Stomach (tissue), 9 donors: ENCODE data around the gene SETX. TPM values are rescaled to one million over a fixed set of nuclear protein-coding genes. Genes with fewer than 3 reads are reported as not detected.
"Not testable (repeated sequence)": the region's sequence is repeated elsewhere in the genome, so short reads cannot be mapped to it uniquely, and the experiment has no call there.

ENCODE experiments used
- DNase-seq, 2 donors: peaks; one replicate each; pipeline versions ENCODE4 v3.0.0 to v3.0.0-alpha.2; 2013 to 2019
- H3K27ac ChIP-seq, 5 donors: fragments of 200-600 bp in 4 of 5; sonication (generic) in 4 of 5; one replicate each; pipeline ENCODE4 v1.5.1; 2013 to 2019; ENCODE audit warnings: mild to moderate bottlenecking in 1 of 5, moderate library complexity in 1 of 5
- H3K27me3 ChIP-seq, 3 donors: fragments of 200-600 bp; sonication (generic); one replicate each; pipeline ENCODE4 v1.5.1; 2017 to 2019; ENCODE audit warnings: mixed run types in 1 of 3
- H3K36me3 ChIP-seq, 4 donors: fragments of 200-600 bp; sonication (generic); 1 replicate in 3 of 4; 2 replicates in 1 of 4; pipeline ENCODE4 v1.5.1; 2016 to 2019
- H3K4me1 ChIP-seq, 4 donors: fragments of 200-600 bp; sonication (generic); one replicate each; pipeline ENCODE4 v1.5.1; 2016 to 2019
- H3K4me3 ChIP-seq, 4 donors: fragments of 200-600 bp; sonication (generic) in 3 of 4; one replicate each; pipeline ENCODE4 v1.5.1; 2016 to 2019; ENCODE audit warnings: mild to moderate bottlenecking in 1 of 4
- H3K9me3 ChIP-seq, 4 donors: fragments of 200-600 bp; sonication (generic); one replicate each; pipeline ENCODE4 v1.5.1; 2016 to 2019
- CTCF ChIP-seq, 7 experiments: fragments of 450-650 bp in 4 of 7; fragments of 200-600 bp in 3 of 7; sonication (generic) in 3 of 7; IDR thresholded peaks; one replicate each; pipeline ENCODE4 v1.5.1; 2016 to 2019; ENCODE audit warnings: antibody characterized with exemption in 7 of 7, control low read depth in 2 of 7, mild to moderate bottlenecking in 1 of 7
- EP300 ChIP-seq: sonication (generic); formaldehyde crosslinking; IDR thresholded peaks from one replicate; pipeline ENCODE4 v1.6.1; 2017; ENCODE audit warnings: antibody characterized with exemption
- POLR2A ChIP-seq, 4 donors: fragments of 450-650 bp; IDR thresholded peaks; one replicate each; pipeline ENCODE4 v1.6.1; 2016; ENCODE audit warnings: antibody characterized with exemption in 4 of 4, control low read depth in 2 of 4, mild to moderate bottlenecking in 1 of 4, moderate library complexity in 1 of 4
- POLR2AphosphoS5 ChIP-seq, 3 donors: sonication (generic); formaldehyde crosslinking; IDR thresholded peaks; one replicate each; pipeline ENCODE4 v1.6.1; 2016; ENCODE audit warnings: antibody characterized with exemption in 3 of 3
- whole genome bisulfite sequencing, 5 donors: extraction: QIAGEN DNeasy Blood & Tissue Kit in 3 of 5; methylation state at CpG; one replicate each; pipeline versions ENCODE4 v1.1.5 to v1.1.7; 2013 to 2018; 5-methylcytosine and 5-hydroxymethylcytosine counted together
- intact Hi-C: fragments of 100-400 bp; cut with DNase I; formaldehyde crosslinking; loops from one replicate; pipeline ENCODE4 v1.15.1; 2023; ENCODE audit warnings: low total_unique reads
- polyA plus RNA-seq, 3 donors: library from polyadenylated mRNA; stranded (reverse); fragments of 200-250 nt; gene quantifications; one replicate each; pipeline ENCODE4 v1.2.3, GENCODE V29; 2013
- total RNA-seq, 5 donors: library from RNA; depleted of rRNA; stranded (reverse); fragments of >200 nt; gene quantifications; one replicate each; pipeline versions ENCODE4 v1.1.0 to v1.2.3, GENCODE V29; 2014 to 2016
- donor health status: healthy with polysubstance abuse.
- donor health status: Bipolar disorder and iron deficiency.
- donor health status: healthy.

Gene SETX
- total and polyA plus RNA-seq, 8 donors, result 7.9 to 96.7 (median 34.6) TPM

GRCh38 chr9:132381966-132382541, 27.3 kb upstream of the SETX start:
- Histone ChIP-seq H3K36me3 (peaks cover 33 to 100% (median 99%) of the 10 kb centered on the region in 4 donors), H3K4me3 (no peak overlapping the region), H3K4me1 (no peaks in the 10 kb centered on the region), H3K27ac (no peak overlapping the region), H3K9me3 (no peaks in the 10 kb centered on the region), H3K27me3 (no peaks in the 10 kb centered on the region)
- 78 to 88% (median 84%) methylated on average over 9 of the region's 9 CpGs for WGBS, 5 donors
- TF ChIP-seq POLR2AphosphoS5 (IDR thresholded peaks at IDR 0.05) (no peak), POLR2A (IDR thresholded peaks at IDR 0.05) (no peak), EP300 (no peak), CTCF (IDR thresholded peaks at IDR 0.05) (no peak)
- no peak for DNase-seq
- intact Hi-C loops, result no loop called here

DNA sequence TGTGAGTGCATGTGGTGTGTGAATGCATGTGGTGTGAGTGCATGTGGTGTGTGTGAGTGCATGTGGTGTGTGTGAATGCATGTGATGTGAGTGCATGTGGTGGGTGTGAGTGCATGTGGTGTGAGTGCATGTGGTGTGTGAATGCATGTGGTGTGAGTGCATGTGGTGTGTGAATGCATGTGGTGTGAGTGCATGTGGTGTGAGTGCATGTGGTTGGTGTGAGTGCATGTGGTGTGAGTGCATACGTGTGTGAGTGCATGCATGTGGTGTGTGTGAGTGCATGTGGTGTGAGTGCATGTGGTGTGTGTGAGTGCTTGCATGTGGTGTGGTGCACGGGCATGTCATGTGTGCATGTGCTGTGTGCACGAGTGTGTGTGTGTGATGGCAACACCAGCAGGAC, 23.6 kb upstream of the SETX start:
- H3K27ac ChIP-seq, H3K9me3 ChIP-seq, DNase-seq, H3K4me3 ChIP-seq, intact Hi-C loops, H3K4me1 ChIP-seq, H3K27me3 ChIP-seq: not testable (repeated sequence)
- WGBS, 5 donors, result 86 to 97% (median 95%) methylated on average over 3 of the region's 3 CpGs
- H3K36me3 ChIP-seq, result peaks cover 27 to 93% (median 88%) of the 10 kb centered on the region in 4 donors

DNA sequence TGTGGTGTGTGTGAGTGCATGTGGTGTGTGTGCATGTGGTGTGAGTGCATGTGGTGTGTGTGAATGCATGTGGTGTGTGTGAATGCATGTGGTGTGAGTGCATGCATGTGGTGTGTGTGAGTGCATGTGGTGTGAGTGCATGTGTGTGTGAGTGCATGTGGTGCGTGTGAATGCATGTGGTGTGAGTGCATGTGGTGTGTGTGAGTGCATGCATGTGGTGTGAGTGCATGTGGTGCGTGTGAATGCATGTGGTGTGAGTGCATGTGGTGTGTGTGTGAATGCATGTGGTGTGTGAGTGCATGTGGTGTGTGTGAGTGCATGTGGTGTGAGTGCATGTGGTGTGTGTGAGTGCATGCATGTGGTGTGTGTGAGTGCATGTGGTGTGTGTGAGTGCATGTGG, 23.0 kb upstream of the SETX start:
- H3K4me3 ChIP-seq, H3K9me3 ChIP-seq, H3K27ac ChIP-seq, H3K27me3 ChIP-seq, H3K4me1 ChIP-seq, DNase-seq, intact Hi-C loops: not testable (repeated sequence)
- H3K36me3 ChIP-seq, result peaks cover 27 to 86% (median 82%) of the 10 kb centered on the region in 4 donors
- 81 to 100% (median 98%) methylated on average over 2 of the region's 2 CpGs for WGBS, 5 donors

GRCh38 chr9:132372177-132373095, 17.6 kb upstream of the SETX start:
- no peak overlapping the region for H3K4me3 ChIP-seq
- TF ChIP-seq POLR2A (IDR thresholded peaks at IDR 0.05) (no peak), POLR2AphosphoS5 (IDR thresholded peaks at IDR 0.05) (peak in 1 of 3 donors; percentile 26)
- 68 to 73% (median 71%) methylated on average over 14 of the region's 14 CpGs for WGBS, 5 donors

DNA sequence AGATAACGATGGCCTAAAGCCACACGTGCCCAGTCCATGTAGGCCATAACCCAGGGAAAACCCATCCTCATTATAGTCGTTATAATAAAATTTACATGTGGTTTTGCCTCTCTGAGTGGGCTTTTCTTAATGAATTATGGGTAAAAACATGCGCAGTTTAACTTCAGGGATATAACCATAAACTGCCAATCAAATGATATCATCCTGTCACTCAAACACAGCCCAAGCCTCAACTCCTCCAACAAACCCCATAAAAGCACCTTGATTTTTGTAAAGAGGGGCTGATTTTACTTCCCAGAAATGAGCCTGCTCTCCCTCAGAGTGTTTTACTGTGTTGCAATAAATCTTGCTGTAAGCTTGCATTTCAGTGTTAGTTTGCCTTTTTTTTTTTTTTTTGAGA, 15.8 kb upstream of the SETX start:
- intact Hi-C loops, result no loop called here
- 81 to 91% (median 88%) methylated on average over 4 of the region's 4 CpGs for WGBS, 5 donors
- peaks cover 0 to 10% (median 0%) of the 10 kb centered on the region in 4 donors for H3K4me1 ChIP-seq
- no peak overlapping the region for H3K27ac ChIP-seq
- TF ChIP-seq POLR2A (IDR thresholded peaks at IDR 0.05), result no peak
- TF ChIP-seq CTCF (IDR thresholded peaks at IDR 0.05), result no peak
- TF ChIP-seq EP300, result no peak
- TF ChIP-seq POLR2AphosphoS5 (IDR thresholded peaks at IDR 0.05), result no peak
- no peaks in the 10 kb centered on the region for H3K9me3 ChIP-seq
- H3K27me3 ChIP-seq, result no peaks in the 10 kb centered on the region
- H3K36me3 ChIP-seq, result peaks cover 4 to 15% (median 11%) of the 10 kb centered on the region in 4 donors
- no peak overlapping the region for H3K4me3 ChIP-seq
- DNase-seq, result no peak

More at GRCh38 chr9:132372177-132373095, 17.6 kb upstream of the SETX start:
- H3K27ac ChIP-seq, result peak overlapping the region; percentile 27 to 68 (median 49)
- H3K27me3 ChIP-seq, result no peaks in the 10 kb centered on the region
- peaks cover 0 to 10% (median 0%) of the 10 kb centered on the region in 4 donors for H3K4me1 ChIP-seq
- no peaks in the 10 kb centered on the region for H3K9me3 ChIP-seq
- intact Hi-C loops, result no loop called here
- peaks cover 14 to 33% (median 29%) of the 10 kb centered on the region in 4 donors for H3K36me3 ChIP-seq
- DNase-seq, result peak; percentile 34 to 64
